K562 (cell line): Measurements from ENCODE around the gene FBXL2. TPM values are rescaled to one million over a fixed set of nuclear protein-coding genes. Genes with fewer than 3 reads are reported as not detected.

Source experiments
- ATAC-seq: fragments of 200-7000 bp; cut with Tn5 transposase; 3 replicates; pipeline ENCODE4 v1.9.1; 2020; ENCODE audit warnings: moderate library complexity
- BruUV-seq: library from RNA; stranded (reverse); fragments of 400-500 nt; replicated peaks from 2 replicates; lab custom pipeline; 2021; lab: Mats Ljungman, UMichigan
- CTCF ChIA-PET: fragments of 300-600 bp; formaldehyde crosslinking; extraction: SDS; loops from one replicate; lab custom pipeline; 2021; ENCODE audit warnings: low intra/inter-chr PET ratio; lab: Yijun Ruan, JAX
- POLR2A ChIA-PET: fragments of 300-600, 350-650 bp; sonication (Branson Sonifier 250); formaldehyde crosslinking; extraction: SDS; loops from one replicate; lab custom pipeline; 2021; ENCODE audit warnings: antibody characterized with exemption, inconsistent platforms; lab: Yijun Ruan, JAX
- DNase-seq, 4 experiments: peaks; one replicate each; pipeline versions ENCODE4 v3.0.0 to v3.0.0-alpha.2; 2011 to 2018; ENCODE audit warnings: low spot score in 3 of 4, mixed read lengths in 3 of 4; ENCODE audit errors: extremely low read depth in 1 of 4
- FAIRE-seq: peaks from 2 replicates; lab custom pipeline; 2011; peaks lifted over from hg19 to GRCh38; lab: Jason Lieb, UNC
- H2AFZ ChIP-seq: 2 replicates; pipeline ENCODE4 v1.6.0; 2011; ENCODE audit warnings: low read depth, low read length, control low read depth, inconsistent platforms
- H3K27ac ChIP-seq: fragments of 200-600 bp; 3 replicates; pipeline ENCODE4 v1.8.0; 2011; ENCODE audit warnings: low read depth, mild to moderate bottlenecking, control low read depth, inconsistent platforms, low read length, moderate library complexity, mixed read lengths; ENCODE audit errors: extremely low read depth
- H3K27me3 ChIP-seq, 2 experiments: fragments of 300-600 bp in 1 of 2; 2 replicates in 1 of 2; 3 replicates in 1 of 2; pipeline versions ENCODE4 v1.6.0 to v1.8.0; 2011; ENCODE audit warnings: inconsistent platforms in 2 of 2, low read length in 2 of 2, mild to moderate bottlenecking in 1 of 2, mixed read lengths in 1 of 2, moderate library complexity in 1 of 2; ENCODE audit not compliant: control insufficient read depth in 2 of 2, insufficient read depth in 2 of 2
- H3K36me3 ChIP-seq: fragments of 300-600 bp; 3 replicates; pipeline ENCODE4 v1.8.0; 2011; ENCODE audit warnings: mild to moderate bottlenecking, low read length, inconsistent platforms; ENCODE audit not compliant: control insufficient read depth, insufficient read depth
- H3K4me1 ChIP-seq, 2 experiments: fragments of 200-600 bp in 1 of 2; replicated peaks in 1 of 2; 2 replicates in 1 of 2; 3 replicates in 1 of 2; pipeline versions ENCODE4 v1.5.1 to v1.8.0; 2011; ENCODE audit warnings: inconsistent platforms in 2 of 2, low read length in 2 of 2, mild to moderate bottlenecking in 1 of 2, mixed read lengths in 1 of 2, moderate library complexity in 1 of 2; ENCODE audit not compliant: control insufficient read depth in 2 of 2, insufficient read depth in 2 of 2
- H3K4me2 ChIP-seq: 2 replicates; pipeline ENCODE4 v1.6.1; 2011; ENCODE audit warnings: low read length, control low read depth, inconsistent platforms, mixed read lengths; ENCODE audit not compliant: insufficient read depth
- H3K4me3 ChIP-seq: fragments of 200-600 bp; sonication (generic), shearing (Covaris generic); 2 replicates; pipeline ENCODE4 v1.5.1; 2016; ENCODE audit warnings: control low read depth, inconsistent platforms
- H3K79me2 ChIP-seq: fragments of 200-600 bp; 3 replicates; pipeline ENCODE4 v1.8.0; 2011; ENCODE audit warnings: low read length, inconsistent platforms; ENCODE audit not compliant: control insufficient read depth, insufficient read depth
- H3K9ac ChIP-seq, 2 experiments: 2 replicates each; pipeline versions ENCODE4 v1.6.0 to v1.6.1; 2011; ENCODE audit warnings: low read depth in 2 of 2, low read length in 2 of 2, control low read depth in 1 of 2, inconsistent platforms in 1 of 2, mild to moderate bottlenecking in 1 of 2, mixed read lengths in 1 of 2; ENCODE audit not compliant: insufficient read depth in 1 of 2
- H3K9me1 ChIP-seq: one replicate; pipeline ENCODE4 v1.6.0; 2011; ENCODE audit warnings: inconsistent platforms, mild to moderate bottlenecking, low read length, moderate library complexity; ENCODE audit not compliant: control insufficient read depth, insufficient read depth
- H3K9me3 ChIP-seq: replicated peaks from 2 replicates; pipeline ENCODE4 v1.5.1; 2011; ENCODE audit warnings: low read depth, low read length, inconsistent platforms; ENCODE audit not compliant: control insufficient read depth, insufficient read depth
- H4K20me1 ChIP-seq: replicated peaks from 2 replicates; pipeline ENCODE4 v1.6.1; 2011; ENCODE audit warnings: low read length, inconsistent platforms, mixed read lengths; ENCODE audit not compliant: control insufficient read depth, insufficient read depth
- GTF2E2 ChIP-seq: fragments of 200-800 bp; sonication (Bioruptor generic); IDR thresholded peaks from 2 replicates; pipeline ENCODE4 v1.6.1; 2016; ENCODE audit warnings: missing genetic modification characterization, missing compliant biosample characterization
- LCOR ChIP-seq: sonication (generic); formaldehyde crosslinking; IDR thresholded peaks from 2 replicates; pipeline ENCODE4 v1.8.0; 2022; ENCODE audit warnings: mild to moderate bottlenecking, missing genetic modification reagents
- RBM22 ChIP-seq: fragments of 200-400 bp; formaldehyde crosslinking; IDR thresholded peaks from 2 replicates; pipeline ENCODE4 v1.6.1; 2018; ENCODE audit warnings: low read length, low read depth; ENCODE audit not compliant: poor library complexity, severe bottlenecking
- TSHZ1 ChIP-seq: fragments of 250-450 bp; sonication (Bioruptor Pico); IDR thresholded peaks from 2 replicates; pipeline ENCODE4 v1.4.0; 2020; ENCODE audit warnings: mild to moderate bottlenecking, moderate library complexity
- ZNF436 ChIP-seq: fragments of 250-450, 450-650 bp; sonication (Bioruptor Pico); formaldehyde crosslinking; IDR thresholded peaks from 2 replicates; pipeline ENCODE4 v1.7.0; 2020; ENCODE audit warnings: mild to moderate bottlenecking
- ZZZ3 ChIP-seq: fragments of 450-650 bp; IDR thresholded peaks from 2 replicates; pipeline ENCODE4 v1.6.1; 2016; ENCODE audit warnings: antibody characterized with exemption, mild to moderate bottlenecking, moderate library complexity
- WGBS: fragments of 100-300 bp; shearing (Covaris generic); methylation state at CpG from one replicate; pipeline ENCODE4 v1.1.6; 2016; ENCODE audit warnings: low coverage, mixed read lengths; ENCODE audit not compliant: insufficient coverage; ENCODE audit errors: missing lambda C conversion rate; 5-methylcytosine and 5-hydroxymethylcytosine counted together
- in situ Hi-C: fragments of 300-500 bp; cut with MboI; formaldehyde crosslinking; loops from 4 replicates; pipeline ENCODE4 v1.15.0; 2018; ENCODE audit warnings: inconsistent platforms, mixed read lengths
- intact Hi-C: fragments of 100-400 bp; cut with micrococcal nuclease; formaldehyde crosslinking; loops from 2 replicates; pipeline ENCODE4 v1.14.2; 2022
- polyA plus RNA-seq, 8 experiments: library from polyadenylated mRNA; depleted of rRNA in 4 of 8; stranded (reverse) in 5 of 8; unstranded in 3 of 8; fragments of >200 nt; fragmentation: Nextera tagmentation in 2 of 8; fragmentation: Illumina TruSeq in 1 of 8; extraction: Ambion mirVana in 2 of 8; extraction: Trizol in 1 of 8; gene quantifications; 2 replicates each; pipeline versions ENCODE4 v1.2.1 to v1.2.3, GENCODE V29; 2011 to 2014; ENCODE audit warnings: inconsistent platforms in 1 of 8, missing spikeins in 1 of 8
- total RNA-seq, 7 experiments: library from RNA; depleted of rRNA in 6 of 7; stranded (reverse); fragments of >200 nt in 6 of 7; fragmentation: Illumina TruSeq in 2 of 7; extraction: Trizol in 2 of 7; gene quantifications; 2 replicates each; pipeline versions ENCODE4 v1.2.1 to v1.2.3, GENCODE V29; 2011 to 2021; ENCODE audit warnings: low replicate concordance in 1 of 7
- TF ChIP-seq, protein P1 (sequence below): fragments of 450-650 bp; IDR thresholded peaks from 2 replicates; pipeline ENCODE4 v1.6.1; 2016; ENCODE audit warnings: mild to moderate bottlenecking, moderate library complexity

Gene FBXL2
- total and polyA plus RNA-seq, 9 of the 15 experiments (the other 6 are each of a cell fraction or from before 2014, with no cell fraction given), result 1.3 to 6.9 (median 1.9) TPM

DNA sequence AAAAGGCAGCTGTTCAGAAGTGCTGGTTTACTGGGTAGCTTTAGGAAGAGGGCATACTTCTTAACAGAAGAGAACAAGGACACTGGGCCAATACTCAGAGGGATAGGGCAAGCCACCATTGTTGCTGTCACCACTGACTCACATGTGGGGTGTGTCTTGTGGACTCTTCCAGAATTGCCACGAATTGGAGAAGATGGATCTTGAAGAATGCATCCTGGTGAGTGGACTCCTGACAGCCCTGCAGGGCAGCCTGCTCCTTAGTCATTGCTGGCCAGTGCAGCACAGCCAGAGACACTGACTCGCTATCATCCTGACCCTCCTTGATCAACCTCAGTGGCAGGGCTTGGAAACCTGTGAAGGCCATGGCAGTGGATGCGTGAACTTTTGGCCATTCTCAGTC lies 100.7 kb downstream of the FBXL2 start:
- H3K9me1 ChIP-seq, result no peaks in the 10 kb centered on the region
- DNase-seq (no peak), ATAC-seq (peak; percentile 25), FAIRE-seq (peak; percentile 32)
- H3K4me2 ChIP-seq, result no peak overlapping the region
- H4K20me1 ChIP-seq, result no peaks in the 10 kb centered on the region
- BruUV-seq, result no TSS peak
- 0 out of 4 replicates have a peak overlapping the region, but pooled peaks of 1 of the 2 experiments have one; percentile 39 for H3K9ac ChIP-seq
- H2AFZ ChIP-seq, result no peak overlapping the region
- ChIA-PET POLR2A (interaction anchor here (0.7 kb wide), 1 partner anchor 13 kb away, joined by 4 read pairs; no protein-coding TSS in a partner anchor), CTCF (no interaction called here)
- no peaks in the 10 kb centered on the region for H3K27me3 ChIP-seq
- H3K4me1 ChIP-seq, result no peaks in the 10 kb centered on the region; a peak in 2 of 5 replicates
- 56% methylated on average over 3 of the region's 3 CpGs for WGBS
- intact Hi-C loops, result loop anchor here (2.0 kb wide), 1 partner anchor 409 kb away; no protein-coding TSS in a partner anchor
- in situ Hi-C loops, result loop anchor here (10.0 kb wide), 1 partner anchor 423 kb away; the partner anchor contains the start of gene CCR4
- H3K27ac ChIP-seq, result no peak overlapping the region
- no peaks in the 10 kb centered on the region for H3K79me2 ChIP-seq
- no peaks in the 10 kb centered on the region for H3K36me3 ChIP-seq
- H3K9me3 ChIP-seq, result no peaks in the 10 kb centered on the region
- no peak overlapping the region for H3K4me3 ChIP-seq
- TF ChIP-seq, protein P1, sequence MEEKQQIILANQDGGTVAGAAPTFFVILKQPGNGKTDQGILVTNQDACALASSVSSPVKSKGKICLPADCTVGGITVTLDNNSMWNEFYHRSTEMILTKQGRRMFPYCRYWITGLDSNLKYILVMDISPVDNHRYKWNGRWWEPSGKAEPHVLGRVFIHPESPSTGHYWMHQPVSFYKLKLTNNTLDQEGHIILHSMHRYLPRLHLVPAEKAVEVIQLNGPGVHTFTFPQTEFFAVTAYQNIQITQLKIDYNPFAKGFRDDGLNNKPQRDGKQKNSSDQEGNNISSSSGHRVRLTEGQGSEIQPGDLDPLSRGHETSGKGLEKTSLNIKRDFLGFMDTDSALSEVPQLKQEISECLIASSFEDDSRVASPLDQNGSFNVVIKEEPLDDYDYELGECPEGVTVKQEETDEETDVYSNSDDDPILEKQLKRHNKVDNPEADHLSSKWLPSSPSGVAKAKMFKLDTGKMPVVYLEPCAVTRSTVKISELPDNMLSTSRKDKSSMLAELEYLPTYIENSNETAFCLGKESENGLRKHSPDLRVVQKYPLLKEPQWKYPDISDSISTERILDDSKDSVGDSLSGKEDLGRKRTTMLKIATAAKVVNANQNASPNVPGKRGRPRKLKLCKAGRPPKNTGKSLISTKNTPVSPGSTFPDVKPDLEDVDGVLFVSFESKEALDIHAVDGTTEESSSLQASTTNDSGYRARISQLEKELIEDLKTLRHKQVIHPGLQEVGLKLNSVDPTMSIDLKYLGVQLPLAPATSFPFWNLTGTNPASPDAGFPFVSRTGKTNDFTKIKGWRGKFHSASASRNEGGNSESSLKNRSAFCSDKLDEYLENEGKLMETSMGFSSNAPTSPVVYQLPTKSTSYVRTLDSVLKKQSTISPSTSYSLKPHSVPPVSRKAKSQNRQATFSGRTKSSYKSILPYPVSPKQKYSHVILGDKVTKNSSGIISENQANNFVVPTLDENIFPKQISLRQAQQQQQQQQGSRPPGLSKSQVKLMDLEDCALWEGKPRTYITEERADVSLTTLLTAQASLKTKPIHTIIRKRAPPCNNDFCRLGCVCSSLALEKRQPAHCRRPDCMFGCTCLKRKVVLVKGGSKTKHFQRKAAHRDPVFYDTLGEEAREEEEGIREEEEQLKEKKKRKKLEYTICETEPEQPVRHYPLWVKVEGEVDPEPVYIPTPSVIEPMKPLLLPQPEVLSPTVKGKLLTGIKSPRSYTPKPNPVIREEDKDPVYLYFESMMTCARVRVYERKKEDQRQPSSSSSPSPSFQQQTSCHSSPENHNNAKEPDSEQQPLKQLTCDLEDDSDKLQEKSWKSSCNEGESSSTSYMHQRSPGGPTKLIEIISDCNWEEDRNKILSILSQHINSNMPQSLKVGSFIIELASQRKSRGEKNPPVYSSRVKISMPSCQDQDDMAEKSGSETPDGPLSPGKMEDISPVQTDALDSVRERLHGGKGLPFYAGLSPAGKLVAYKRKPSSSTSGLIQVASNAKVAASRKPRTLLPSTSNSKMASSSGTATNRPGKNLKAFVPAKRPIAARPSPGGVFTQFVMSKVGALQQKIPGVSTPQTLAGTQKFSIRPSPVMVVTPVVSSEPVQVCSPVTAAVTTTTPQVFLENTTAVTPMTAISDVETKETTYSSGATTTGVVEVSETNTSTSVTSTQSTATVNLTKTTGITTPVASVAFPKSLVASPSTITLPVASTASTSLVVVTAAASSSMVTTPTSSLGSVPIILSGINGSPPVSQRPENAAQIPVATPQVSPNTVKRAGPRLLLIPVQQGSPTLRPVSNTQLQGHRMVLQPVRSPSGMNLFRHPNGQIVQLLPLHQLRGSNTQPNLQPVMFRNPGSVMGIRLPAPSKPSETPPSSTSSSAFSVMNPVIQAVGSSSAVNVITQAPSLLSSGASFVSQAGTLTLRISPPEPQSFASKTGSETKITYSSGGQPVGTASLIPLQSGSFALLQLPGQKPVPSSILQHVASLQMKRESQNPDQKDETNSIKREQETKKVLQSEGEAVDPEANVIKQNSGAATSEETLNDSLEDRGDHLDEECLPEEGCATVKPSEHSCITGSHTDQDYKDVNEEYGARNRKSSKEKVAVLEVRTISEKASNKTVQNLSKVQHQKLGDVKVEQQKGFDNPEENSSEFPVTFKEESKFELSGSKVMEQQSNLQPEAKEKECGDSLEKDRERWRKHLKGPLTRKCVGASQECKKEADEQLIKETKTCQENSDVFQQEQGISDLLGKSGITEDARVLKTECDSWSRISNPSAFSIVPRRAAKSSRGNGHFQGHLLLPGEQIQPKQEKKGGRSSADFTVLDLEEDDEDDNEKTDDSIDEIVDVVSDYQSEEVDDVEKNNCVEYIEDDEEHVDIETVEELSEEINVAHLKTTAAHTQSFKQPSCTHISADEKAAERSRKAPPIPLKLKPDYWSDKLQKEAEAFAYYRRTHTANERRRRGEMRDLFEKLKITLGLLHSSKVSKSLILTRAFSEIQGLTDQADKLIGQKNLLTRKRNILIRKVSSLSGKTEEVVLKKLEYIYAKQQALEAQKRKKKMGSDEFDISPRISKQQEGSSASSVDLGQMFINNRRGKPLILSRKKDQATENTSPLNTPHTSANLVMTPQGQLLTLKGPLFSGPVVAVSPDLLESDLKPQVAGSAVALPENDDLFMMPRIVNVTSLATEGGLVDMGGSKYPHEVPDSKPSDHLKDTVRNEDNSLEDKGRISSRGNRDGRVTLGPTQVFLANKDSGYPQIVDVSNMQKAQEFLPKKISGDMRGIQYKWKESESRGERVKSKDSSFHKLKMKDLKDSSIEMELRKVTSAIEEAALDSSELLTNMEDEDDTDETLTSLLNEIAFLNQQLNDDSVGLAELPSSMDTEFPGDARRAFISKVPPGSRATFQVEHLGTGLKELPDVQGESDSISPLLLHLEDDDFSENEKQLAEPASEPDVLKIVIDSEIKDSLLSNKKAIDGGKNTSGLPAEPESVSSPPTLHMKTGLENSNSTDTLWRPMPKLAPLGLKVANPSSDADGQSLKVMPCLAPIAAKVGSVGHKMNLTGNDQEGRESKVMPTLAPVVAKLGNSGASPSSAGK, result no peak
- TF ChIP-seq LCOR (no peak), ZZZ3 (no peak), RBM22 (no peak), TSHZ1 (CRISPR knock-in tag) (no peak), GTF2E2 (tag) (no peak), ZNF436 (CRISPR knock-in tag) (no peak)
